GM19351 (cell line): ENCODE data around the gene YPEL5.
"Not testable (repeated sequence)": the region's sequence is repeated elsewhere in the genome, so short reads cannot be mapped to it uniquely, and the experiment has no call there.

Source experiments
- ATAC-seq: cut with Tn5 transposase; IDR thresholded peaks from one replicate; pipeline ENCODE4 v1.9.1; 2021; ENCODE audit warnings: mild to moderate bottlenecking, moderate library complexity; ENCODE audit not compliant: unreplicated experiment

YPEL5 gene

DNA sequence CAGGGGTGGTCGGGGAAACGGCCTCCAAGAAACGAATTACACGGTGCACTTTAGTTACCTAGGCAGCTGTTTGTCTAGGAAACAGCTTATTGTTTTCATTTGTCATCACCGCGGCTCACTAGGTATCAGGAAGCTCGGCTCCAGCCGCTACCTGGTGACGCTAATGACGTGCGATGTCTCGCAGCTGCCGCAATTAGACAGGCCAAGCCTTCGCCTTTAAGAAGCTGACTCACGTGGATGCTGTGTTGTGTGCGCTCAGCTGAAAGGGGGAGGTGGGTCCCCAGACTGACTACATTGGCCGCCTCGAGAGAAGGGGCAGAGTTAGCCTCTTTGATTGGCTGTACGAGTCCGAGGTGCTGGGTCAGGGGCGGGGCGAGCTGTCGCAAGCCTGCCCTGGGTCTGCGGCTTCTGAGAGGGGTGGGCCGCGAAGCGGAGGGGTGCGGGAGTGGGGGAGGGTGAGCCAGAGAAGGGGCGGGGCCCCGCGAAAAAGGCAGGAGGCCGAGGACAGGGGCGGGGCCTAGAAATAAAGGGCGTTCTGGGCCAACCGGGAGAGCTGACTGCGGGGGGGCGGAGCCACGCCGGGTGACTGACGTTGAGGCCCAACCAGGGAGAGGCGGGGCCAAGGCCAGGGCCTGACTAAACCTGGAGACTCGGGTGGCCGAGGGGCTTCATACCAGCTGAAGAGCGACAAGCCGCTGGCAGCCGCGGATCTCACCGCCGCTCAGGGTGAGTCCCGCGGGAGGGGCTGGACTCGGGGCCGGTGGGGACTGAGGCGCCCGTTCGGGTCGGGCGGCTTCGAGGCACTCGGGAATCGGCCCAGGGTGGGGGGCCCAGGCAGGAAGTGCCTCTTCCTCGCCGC, at the start of gene YPEL5:
TSS of gene YPEL5 (plus strand) at position 671 of the 859 bp plus-strand sequence. CDS start 9,645 bp downstream, outside the sequence.
- ATAC-seq, result peak; percentile 91

DNA sequence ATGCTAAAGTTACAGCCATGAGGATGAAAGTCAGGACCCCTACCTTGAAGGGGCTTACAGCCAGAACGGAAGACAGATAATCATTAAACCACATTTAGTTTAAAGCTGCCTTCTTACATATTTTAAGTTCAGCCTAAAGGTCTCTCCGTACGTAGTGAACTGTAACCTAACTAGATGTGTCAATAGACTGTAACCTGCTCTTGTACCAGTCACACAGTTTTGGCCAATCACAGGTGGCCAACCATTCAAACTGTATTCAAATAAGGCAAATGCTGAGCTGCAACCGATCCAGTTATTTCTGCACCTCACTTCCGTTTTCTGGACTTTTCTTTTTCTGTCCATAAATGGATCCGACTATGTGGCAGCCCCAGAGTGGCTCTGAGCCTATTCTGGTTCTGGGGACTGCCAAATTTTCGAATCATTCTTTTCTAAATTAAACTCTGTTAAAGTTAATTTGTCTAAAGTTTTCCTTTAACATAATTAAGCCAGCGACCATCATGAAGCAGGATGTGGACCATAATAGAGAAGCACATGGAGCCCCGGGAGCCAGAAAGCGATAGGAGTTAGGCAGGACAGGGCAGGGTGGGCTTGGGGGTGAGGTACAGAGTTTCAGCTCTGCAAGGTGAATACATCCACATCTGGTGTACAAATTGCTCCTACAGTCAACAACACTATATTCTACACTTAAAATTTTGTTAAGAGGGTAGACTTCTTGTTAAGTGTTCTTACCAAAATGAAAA, 48.4 kb upstream of the YPEL5 start:
- no peak for ATAC-seq

DNA sequence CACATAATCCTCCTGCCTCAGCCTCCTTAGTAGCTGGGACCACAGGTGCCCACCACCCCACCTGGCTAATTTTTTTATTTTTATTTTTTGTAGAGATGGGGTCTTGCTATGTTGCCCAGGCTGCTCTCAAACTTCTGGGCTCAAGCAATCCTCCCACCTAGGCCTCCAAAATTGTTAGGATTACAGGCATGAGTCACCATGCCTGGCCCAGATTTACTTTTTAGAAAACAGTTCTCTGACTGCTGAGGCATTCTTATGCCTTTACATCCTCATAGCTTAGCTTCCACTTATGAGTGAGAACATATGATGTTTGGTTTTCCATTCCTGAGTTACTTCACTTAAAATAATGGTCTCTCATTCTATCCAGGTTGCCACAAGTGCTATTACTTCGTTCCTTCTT, 47.4 kb upstream of the YPEL5 start:
- ATAC-seq, result not testable (repeated sequence)

DNA sequence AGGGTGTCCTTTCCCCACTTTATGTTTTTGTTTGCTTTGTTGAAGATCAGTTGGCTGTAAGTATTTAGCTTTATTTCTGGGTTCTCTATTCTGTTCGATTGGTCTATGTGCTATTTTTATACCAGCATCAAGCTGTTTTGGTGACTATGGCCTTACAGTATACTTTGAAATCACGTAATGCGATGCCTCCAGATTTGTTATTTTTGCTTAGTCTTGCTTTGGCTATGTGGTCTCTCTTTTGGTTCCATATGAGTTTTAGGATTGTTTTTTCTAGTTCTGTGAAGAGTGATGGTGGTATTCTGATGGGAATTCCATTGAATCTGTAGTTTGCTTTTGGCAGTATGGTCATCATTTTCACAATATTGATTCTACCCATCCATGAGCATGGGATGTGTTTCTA, 46.1 kb upstream of the YPEL5 start:
- ATAC-seq, result not testable (repeated sequence)

DNA sequence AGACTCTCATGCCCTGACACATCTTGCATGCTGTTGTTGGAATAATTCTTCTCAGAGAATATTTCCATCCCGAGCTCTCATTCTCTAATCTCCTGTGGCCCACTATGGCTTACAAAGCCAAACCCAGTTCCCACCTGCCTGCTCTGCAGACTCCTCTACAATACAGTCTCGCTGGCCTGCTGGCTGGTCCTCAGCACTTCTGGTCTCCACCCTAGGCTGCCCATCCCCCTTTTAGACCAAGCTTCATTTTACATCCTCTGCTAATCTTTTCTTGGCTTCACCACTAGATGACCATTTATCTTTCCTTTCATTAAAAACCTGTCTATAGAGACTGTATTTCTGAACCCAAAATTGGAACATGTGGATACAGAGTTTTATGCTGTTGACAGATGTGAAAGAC, 42.5 kb upstream of the YPEL5 start:
- no peak for ATAC-seq

DNA sequence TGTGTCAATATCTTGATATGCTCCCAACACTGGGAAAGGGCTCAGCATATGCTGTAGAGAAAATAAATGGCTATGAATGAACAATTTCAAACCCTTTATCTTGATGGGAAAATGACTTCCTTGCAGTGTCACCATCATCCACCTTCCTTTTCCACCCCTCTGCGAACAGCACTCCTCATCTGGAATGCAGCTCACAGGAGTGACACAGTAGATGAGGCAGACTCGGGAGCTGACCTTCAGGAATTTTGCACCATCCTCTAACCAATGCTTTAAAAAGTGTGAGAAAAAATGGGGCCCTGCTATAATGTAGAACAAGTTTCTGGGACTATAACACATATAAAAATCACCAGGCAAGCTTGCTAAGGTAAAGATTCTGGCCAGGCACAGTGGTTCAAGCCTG, 41.3 kb upstream of the YPEL5 start:
- ATAC-seq, result no peak

DNA sequence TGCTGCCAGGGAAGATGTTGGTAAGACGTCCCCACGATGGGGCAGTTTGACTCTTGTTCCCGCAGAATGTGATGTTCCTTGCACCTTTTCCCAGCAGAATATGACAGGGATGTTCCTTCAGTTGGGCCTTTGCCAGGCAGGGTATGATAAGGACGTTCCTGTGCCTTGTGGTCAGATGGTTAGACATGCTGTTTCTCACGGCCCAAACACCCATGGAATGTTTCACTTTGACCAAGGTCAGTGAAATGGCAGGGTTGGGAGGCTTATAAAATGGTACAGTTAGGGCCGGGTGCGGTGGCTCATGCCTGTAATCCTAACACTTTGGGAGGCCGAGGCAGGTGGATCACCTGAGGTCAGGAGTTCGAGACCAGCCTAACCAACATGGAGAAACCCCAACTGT, 40.3 kb upstream of the YPEL5 start:
- no peak for ATAC-seq

DNA sequence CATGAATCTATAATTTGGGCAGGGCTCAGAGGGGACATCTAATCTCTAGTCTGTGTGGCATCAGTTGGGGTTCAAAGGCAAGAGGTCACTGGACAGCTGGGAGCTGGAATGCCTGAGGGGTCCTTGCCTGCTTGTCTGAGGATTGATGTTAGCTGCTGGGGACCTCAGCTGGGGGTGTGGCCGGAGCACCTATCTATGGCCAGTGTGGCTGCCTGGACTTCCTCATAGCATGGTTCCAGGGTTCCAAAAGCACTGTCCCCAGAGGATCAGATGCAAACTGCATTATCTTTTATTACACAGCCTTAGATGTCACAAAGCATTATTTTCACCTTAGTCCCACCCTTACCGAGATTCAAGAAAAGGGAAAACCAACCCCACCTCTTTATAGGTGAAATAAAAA, 38.6 kb upstream of the YPEL5 start:
- no peak for ATAC-seq

DNA sequence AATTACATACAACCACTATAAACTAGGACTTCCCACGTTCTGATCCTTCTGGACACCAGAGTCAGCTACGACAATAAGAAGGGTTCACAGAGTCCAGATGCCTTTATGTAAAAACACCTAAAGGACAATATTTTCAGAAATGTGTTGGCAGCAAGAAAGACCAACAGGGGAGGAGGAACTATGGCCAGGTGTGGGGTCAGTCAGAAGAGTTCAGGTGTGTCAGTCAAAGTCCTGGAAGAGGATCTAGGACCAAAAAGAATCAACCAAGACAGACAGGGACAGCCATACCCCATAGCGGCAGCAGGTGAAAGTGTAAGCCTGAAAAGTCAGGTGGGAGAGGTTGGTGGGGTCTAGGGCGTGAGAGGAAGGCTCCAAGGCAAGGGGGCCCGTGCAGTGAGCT, 38.0 kb upstream of the YPEL5 start:
- ATAC-seq, result no peak

DNA sequence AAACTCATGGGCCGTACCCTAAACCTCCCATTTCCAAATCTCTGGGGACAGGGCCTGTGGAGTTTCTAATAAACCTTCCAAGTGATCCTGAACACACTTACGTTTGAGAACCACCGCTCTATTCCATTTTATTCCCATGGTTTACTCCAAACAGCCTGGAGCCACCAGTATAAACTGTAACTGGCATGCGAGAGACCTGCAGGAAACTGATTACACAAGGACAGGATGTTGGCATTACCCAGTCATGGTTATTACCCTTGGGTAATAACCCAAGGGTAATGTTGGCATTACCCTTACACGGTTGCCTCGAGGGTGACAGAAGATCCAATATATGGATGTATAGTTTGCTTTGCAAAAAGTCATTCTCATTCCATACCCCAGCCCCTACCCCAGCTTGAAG, 37.0 kb upstream of the YPEL5 start:
- ATAC-seq, result no peak

DNA sequence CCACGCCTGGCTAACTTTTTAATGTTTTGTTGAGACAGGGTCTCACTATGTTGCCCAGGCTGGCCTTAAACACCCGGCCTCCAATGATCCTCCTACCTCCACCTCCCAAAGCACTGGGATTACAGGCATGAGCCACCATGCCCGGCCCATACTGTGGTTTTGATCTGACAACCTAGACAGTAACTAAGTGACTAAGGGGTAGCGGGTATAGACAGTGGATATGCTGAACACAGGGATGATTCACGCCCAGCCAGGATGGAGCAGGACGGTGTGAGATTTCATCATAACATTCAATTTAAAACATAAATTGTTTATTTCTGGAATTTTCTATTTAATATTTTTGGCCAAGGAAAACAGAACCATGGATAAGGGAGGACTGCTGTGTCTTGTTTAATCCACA, 36.0 kb upstream of the YPEL5 start:
- no peak for ATAC-seq

DNA sequence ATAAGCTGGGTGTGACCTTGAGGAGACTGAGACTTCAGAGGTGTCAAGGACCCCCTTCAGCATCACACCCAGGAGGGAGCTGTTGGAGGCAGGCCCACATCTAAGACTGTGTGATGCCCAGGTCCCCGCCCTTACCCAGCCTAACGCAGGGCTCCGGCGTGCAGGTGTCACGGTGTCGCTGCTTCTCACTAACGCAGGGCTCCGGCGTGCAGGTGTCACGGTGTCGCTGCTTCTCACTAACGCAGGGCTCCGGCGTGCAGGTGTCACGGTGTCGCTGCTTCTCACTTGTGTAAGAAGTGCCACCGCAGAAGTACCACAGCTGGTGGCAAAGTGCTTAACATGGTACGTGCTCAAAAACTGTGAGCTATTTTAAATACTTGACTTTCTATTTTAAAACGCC, 35.6 kb upstream of the YPEL5 start:
- not testable (repeated sequence) for ATAC-seq

DNA sequence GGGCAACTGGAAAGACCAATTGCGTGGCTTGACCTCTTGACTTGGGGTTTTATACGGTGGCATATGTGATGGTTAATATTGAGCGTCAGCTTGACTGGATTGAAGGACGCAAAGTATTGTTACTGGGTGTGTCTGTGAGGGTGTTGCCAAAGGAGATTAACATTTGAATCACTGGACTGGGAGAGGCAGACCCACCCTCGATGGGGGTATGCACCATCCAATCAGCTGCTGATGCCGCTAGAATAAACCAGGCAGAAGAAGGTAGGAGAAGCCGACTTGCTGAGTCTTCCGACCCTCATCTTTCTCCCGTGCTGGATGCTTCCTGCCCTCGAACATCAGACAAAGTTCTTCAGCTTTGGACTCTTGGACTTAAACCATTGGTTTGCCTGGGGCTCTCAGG, 34.2 kb upstream of the YPEL5 start:
- no peak for ATAC-seq

DNA sequence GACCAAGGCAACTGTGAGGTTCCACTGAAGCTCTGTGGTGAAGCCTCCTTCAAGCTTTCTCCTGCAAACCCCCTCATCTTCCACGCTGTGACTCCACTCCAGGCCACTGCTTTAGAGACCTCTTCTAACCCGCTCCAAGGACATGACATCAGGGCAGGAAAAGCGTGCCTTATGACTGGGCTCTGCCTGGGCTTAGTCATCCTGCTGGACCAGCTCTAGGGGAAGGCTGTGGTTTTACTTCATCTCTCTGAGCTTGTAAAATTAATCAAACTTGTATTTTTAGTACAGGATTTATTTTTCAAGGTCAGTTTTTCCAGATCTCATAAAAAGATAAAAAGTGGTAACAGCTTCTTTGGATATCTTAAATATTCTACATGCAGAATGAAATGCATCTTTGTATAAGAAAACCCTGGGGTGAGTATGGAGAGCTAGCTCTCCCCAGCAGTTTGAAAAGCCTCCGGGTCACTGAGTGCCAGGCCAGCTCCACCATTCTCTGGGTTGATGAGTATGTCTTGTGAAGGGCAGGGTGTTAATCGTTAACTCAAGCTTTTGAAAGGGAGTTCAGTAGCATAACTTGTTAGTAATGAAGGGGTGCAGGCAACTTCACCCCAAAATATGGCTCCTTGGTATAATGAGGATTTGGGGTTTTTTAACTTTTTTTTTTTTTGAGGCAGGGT, 33.1 kb upstream of the YPEL5 start:
- no peak for ATAC-seq

DNA sequence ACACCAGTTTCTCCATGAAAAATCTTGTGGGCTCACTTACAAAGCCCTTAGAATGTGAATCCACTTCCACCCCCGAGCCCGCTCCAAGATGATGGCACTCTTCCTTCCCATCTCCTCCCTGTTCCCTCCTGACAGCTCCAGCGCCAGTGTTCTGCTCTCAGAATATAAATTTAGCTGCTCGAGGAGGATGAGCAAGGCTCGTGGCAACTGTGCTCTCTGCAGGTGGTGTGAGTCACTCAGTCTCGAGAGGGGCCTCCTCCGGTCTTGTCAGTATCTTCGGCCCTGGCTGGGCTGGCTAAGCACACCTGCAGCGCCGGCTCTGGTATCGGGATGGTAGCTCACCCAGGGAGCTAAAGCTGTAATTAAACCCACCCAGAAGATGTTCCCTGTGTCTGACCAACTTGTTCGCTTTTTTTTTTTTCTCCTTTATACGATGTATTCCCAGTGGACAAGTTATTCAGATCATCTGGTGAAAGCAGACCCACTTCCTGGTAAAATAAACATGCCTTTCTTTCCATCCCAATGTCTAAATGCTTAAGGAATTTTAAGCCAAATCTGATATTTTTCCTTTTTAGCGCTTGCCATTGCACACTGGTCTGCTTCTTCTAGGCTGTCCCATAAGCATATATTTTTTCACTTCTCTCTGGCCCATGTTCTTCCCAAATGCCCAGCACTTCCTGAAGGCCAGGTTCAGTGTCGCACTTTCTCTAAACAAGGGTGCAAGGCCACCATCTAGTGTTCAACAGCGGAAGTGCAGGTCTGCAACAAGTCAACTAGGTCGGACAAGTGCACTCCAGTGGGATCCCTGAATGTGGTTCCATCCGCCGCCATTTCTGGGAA, 31.4 kb upstream of the YPEL5 start:
- no peak for ATAC-seq

DNA sequence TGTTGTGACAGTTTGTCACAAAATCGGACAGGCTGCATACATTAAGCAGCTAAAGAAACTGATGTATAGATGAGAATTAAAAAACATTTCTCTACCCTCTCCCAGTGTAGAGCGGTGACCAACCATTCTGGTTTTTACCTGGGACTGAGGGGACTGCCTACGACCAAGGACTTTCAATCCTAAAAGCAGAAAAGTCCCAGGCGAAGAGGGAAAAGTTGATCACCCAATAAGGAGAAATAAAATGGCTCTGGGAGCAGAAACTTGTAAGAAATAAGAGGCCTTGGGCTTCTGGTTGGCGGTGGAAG, 30.9 kb upstream of the YPEL5 start:
- no peak for ATAC-seq

DNA sequence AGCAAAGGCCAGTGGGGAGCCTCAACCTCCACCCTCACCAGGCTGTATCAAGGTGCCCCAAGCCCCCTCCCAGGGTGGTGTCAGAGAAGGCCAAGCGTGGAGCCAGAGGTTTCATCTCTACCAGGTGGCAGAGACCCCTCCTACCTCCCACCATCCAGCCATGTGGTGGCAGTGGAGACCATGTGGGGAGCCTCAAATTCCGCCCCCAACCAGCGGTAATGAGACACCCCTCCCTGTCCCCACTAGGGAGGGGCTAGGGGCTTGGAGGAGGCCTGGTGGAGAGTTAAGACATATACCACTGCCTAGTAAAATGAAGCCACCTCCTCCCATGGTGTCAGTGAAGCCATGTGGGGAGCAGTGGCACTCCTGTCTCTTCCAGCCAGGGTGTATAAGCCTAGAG, 24.4 kb upstream of the YPEL5 start:
- no peak for ATAC-seq

DNA sequence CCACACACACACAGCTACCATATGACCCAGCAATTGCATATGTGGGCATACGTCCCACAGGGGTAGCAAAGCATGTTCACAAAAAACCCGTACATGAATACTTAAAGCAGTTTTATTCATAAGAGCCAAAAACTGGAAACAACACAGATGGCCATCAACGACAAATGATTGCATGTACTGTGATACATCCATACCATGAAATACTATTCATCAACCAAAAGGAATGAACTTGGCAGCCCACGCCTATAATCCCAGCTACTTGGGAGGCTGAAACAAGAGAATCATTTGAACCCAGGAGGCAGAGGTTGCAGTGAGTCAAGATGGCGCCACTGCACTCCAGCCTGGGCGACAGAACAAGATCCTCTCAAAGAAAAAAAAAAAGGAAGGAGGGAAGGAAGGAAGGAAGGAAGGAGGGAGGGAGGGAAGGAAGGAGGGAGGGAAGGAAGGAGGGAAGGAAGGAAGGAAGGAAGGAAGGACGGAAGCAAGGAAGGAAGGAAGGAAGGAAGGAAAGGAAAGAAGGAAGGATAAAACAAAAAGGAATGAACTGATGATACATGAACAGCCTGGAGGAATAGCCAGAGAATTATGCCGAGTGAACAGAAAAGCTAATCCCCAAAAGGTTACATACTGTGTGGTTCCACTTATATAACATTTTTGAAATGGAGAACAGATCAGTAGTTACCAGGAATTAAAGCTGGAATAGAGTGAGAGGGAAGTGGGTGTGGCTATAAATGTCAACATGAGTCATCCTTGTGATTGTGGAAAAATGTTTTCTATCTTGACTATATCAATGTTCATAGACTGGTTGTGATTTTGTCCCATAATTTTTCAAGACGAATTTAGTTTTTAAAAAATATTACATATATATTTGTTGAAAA, 19.6 kb upstream of the YPEL5 start:
- no peak for ATAC-seq

DNA sequence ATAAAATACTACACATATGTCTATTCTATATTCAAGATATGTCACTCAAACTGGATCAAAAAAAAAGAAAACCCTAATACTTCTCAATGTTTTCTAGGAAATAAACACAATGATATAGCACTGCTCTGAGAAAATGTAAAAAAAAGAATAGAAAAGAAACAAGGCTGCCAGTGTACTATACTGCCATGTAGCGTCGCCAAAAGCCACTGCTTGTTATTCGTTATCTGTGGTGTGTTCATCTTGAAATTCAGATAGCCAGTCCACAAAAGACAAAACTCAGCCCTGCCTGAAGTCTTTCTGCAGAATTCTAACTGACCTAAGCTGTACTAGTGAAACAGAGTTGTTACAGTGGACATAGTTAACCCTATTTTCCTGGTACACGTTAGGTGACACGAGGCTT, 12.2 kb upstream of the YPEL5 start:
- no peak for ATAC-seq

DNA sequence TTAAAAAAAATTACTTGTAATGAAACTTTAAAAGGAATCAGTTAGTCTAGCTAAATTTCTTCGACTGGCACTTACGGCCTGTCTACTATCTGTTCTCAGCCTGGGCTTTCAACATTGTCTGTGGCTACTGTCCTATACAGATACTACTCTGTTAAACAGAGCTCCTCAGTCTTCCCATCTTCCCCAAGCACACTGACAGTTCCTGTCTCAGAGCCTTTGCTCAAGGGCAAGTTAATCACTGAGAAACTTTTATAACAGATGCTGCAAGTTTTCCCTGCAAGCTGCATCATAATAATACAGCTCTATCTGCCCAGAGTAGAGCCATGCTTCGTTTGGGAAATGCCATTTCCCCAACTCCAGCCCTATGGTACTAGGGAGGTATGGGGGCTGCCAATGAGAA, 11.3 kb upstream of the YPEL5 start:
- ATAC-seq, result no peak
